ENCODE measurements around the gene PDE4D.

PDE4D gene

DNA sequence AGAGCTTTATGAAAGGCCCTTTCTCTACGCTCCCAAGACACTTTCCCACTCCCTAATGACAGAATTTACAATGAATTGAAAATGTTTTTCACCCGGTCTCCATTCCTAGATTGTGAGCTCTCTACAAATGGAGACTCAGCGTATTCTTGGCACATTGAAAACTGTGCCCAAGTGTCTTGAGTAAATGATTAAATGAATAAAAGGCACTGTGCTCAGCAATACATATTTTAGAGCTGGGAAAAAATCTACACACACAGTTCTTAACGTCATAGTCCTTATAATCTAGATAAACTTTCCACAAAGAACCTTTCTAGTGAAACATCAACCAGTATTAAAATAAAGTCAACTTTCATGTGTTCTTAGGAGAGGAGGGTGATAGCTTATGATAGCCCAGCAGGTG is 676.7 kb downstream of the PDE4D start:
- no peak for DNase-seq (ENCODE audit: low read depth in 2 of 2)

DNA sequence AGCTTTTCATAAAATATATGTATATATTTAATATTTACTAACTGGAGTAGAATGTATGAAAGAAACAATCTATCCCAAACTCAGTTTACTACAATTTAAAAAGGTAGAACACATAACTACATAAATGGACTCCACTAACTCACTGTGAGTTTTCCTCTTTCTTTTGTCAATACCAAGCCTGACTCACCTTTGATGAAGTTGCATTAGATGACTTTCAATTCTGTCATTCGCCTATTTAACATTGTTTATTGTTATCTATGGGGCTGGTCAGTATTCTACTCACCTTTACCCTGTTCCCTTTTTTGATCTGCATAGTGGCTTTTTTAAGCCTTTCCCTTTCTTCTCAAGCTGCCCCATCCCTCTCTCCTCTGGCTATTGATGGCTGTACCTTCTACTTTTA is 680.9 kb downstream of the PDE4D start:
- no peak for DNase-seq (ENCODE audit: low read depth in 2 of 2)

DNA sequence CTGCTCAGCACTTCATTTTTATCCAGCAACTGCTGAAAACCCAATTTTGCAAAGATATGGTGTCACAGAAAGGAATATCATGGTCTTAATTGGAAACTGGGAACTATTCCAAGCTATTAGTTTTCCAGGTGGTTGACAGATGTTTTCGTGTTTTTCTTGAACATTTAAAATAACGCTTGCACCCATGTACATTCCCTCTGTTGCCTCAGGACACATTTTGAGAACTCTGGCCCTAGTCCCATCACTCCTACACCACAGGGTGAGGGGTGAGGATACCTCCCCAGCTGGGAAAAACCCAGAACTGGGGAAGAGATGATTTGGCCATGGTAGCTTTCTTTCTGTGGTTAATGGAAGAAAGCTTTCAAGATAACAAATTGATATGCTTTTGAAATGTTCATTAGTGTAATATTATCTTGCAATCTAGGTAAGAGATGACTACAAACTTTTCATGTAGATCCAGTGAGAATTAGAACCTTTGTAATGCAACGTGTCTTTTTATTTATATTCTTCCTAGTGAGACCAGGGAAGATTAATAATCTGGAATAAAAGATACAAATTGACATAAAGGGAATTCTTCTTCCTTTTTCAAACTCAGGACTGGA is 683.7 kb downstream of the PDE4D start:
- DNase-seq (ENCODE audit: low read depth in 2 of 2): no peak

DNA sequence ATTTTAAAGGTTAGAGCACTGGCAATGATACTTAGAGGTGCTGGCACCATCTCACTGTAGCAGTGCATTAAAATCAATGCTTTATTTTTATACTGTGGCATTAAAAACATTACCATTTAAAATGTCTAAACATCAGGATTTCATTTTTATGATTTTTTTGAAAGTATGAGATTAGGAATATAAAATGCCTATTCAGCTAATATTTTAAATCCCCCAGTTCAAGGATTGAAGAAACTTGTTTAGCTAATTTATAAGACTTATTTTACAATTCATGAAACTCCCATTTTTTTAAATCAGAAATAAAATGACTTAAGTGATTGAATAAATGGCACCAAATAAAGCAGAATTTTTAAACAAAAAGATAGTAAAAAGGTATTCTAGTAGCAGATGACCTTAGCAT is 685.1 kb downstream of the PDE4D start:
- DNase-seq (ENCODE audit: low read depth in 2 of 2): no peak

DNA sequence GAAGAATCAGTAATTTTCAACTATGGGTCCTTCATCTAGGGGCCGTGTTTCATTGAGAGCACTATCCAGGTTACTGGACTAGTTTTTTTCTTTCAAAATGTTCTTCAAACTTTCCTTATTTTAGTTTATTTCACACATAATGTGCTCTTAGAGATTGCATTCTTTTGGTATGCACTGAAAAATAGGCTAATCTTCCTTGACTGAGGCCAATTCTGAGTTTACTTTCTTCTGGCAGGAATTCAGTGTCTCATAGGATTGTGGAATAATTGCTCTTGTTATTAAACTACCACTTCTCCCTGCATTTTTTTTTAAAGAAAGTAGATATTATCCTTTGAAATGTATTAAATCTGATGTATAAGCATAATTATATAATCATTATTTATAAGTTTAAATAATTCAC is 686.1 kb downstream of the PDE4D start:
- DNase-seq (ENCODE audit: low read depth in 2 of 2): no peak

DNA sequence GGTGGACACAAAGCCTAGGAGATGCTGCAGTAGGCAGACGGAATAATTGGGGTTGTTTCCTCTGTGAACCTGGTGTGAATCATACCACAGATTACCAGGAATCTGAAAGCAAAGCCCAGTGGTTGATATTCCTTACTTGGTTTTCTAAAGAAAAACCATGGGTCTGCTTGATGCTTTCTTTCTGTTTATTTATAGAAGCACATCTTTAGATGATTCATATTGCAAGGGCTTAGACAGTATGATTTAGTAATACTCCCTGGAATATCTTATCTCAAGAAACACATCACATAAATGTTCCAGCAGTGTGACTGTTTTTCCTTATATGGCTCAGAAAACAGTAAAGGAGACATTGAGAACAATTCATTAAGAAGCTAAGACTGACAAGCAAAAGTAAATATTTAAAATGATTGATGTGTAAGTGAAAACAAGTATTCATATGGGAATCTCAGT is 687.4 kb downstream of the PDE4D start:
- DNase-seq (ENCODE audit: low read depth in 2 of 2): no peak

DNA sequence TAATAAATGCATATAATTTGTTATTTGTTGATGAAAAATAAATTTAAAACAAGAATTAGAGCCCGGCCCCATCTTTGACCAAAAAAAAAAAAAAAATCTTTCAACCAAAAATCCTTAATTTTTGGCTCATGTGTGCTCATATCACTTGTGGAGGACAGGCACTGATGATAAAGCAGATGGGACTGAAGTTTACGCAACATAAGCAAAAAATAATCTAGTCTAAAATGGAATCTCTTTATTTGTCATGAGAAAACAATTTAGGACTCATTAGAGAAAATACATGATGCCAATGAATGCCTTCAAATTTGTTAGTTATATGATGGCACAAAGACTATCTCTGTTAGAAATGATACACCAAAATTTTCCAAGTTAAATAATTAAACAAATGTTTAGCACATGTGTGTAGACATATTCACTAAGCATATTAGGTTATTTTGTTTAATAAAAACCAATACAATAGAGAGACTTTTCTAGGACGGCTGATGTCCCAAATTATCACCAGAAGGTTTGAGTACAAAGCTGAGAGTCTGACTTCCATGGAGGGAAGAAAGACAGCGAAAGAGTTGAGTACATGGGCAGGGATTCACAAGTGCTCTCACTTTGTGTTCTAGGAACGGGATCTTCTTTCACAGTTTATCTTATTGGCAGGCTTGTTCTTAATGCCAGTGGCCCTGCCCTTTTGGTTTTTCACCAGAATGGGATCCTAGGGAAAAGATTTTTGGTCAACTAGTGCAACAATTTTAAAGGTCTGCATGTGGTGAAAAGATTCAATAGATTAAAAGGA is 689.2 kb downstream of the PDE4D start:
- no peak for DNase-seq (ENCODE audit: low read depth in 2 of 2)

DNA sequence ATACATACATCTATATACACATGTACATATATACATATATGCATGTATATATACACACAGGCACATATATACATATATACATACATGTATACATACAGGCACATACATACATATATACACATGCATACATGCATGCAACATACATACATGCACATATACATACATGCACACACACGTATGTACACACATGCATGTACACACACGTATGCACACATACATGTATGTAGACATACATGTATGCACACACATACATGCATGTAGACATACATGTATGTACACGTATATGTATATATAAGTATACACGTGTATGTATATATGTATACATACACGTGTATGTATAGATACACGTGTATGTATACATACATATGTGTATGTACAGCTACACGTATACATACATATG is 693.7 kb downstream of the PDE4D start:
- DNase-seq (ENCODE audit: low read depth in 2 of 2): no peak

DNA sequence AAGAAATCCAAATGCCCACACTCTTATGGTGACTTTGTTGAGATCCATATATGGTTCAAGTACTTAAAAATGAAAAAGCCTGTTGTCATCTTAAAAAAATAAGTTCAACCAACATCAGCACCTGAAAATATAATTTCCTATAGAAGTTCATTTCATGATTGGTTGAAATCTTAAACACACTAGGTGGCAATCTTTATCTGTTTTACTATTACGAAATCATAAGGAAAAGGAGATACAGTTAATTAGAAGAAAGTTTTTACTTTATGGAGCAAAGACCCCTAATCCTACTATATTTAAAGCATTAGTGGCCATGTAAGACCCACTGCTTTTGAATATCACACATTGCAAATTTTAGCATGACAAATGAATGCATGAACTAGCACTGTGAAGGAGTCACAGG is 694.7 kb downstream of the PDE4D start:
- DNase-seq (ENCODE audit: low read depth in 2 of 2): no peak

DNA sequence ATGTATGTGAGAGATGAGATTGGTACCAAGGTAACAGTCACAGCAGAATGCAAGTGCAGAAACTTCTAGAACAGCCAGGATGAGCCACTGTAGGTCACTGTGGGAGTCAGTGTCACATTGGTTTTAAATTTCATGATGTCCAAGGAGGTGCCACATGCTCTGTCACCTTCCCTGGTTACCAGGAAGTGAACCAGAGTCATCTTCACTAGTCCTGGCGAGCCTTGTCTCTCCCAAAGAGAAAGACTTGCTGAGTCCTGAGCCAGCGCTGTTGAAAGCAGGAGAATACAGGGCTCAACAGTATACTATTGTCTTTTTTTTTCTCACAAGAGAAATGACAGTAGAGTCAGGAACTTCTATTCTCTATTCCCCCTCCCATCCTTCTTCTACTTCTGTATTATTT is 695.2 kb downstream of the PDE4D start:
- DNase-seq (ENCODE audit: low read depth in 2 of 2): no peak

DNA sequence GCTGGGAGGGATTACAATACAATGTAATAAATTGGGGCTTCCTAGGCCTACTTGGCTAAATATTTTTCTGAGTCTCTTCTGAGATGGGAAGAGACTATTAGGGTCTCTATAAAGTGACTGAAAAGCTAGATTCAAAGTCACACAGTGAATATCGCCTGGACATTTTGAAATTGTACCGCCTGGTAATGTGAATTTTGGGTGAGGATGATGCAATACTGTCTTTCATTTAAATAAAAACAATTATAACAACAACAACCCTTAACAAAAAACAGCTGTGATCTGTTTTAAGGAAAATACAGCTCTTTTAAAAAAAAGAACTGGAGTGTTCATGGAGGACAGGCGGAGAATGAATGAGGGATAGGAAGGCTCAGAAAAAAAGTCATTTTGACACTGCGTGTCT is 695.6 kb downstream of the PDE4D start:
- DNase-seq (ENCODE audit: low read depth in 2 of 2): no peak

DNA sequence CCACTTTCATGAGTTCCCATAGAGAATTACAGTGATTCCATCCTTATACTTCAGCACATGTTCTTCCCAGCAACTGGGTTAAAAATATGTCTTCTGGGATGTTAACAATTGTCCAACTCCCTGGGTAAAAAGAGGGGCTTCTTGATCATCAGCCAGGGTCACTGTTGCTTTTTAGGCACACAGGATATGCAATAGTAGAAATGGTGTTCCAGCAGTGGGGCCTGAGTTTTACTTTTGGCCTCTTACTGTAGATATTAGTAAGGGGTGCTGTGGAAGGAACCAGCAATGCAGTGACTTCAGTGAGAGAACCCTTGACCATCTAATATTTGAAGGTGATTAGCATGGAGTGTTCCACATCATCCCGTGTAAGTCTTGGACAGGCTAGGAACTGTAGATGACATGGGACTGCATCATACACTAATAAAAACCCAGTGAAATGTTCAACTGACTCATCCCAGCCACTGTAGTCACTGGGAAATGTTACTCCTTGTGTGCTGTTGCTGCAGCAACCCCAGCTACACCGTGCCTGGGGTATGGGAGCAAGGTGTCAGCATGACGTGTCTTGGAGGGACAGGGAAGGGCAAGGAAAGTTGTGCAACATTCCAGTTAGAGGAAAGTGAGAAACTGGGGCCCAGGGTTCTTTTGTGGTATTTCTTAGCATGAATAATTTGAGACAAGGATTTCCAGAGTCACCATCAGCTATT is 699.8 kb downstream of the PDE4D start:
- DNase-seq (ENCODE audit: low read depth in 2 of 2): no peak

DNA sequence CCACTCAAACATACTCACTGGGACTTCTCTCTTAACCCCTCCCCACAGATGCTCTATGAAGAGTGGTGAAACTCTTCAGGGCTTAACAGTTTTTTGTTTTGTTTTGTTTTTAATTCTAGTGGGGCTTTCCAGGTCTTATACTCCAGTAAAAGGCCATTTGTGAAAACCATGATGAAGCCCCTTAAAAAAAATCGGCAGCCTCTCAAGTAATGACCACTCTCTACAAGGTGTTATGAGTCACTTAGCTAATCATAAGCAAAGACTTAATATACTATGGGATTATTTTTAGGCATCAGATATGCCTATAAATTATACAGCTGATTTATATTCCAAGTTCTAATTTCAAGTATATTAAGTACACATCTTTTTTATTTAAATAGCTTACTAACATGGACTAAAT is 702.8 kb downstream of the PDE4D start:
- DNase-seq (ENCODE audit: low read depth in 2 of 2): no peak

DNA sequence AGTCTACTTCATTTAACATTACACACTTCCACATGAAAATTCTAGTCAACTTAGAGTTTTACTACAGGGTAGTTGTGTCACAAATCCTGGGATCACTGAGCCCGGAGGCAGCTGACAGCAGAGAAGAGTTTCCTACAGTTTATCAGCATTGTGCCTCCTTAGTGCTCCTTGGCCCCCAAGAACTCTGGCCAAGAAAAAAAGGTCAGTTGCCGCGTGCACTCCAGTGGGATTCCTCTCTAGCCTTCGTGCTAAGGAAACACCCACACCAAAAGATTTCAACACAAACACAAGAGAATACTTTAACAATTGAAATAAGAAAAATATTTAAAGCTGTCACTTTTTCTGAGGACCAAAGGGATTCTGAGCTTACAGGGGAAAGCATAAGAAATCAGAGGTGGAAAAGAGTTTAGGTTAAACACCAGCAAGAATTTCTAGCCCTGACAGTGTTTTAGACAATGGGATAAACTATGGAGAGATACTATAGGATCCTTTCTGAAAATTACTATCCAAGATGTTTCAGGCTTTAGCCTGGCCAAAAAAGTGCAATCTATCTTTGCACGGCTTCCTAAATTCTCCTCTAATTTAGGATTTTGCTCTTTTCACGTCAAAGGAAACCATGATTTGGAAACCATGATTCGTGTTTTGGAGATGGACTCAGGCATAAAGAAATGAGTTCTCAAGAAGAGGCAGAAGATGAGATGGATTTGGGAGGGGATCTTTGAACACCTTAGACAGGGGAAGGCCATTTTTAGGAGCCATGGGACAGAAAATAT is 703.9 kb downstream of the PDE4D start:
- no peak for DNase-seq (ENCODE audit: low read depth in 2 of 2)

DNA sequence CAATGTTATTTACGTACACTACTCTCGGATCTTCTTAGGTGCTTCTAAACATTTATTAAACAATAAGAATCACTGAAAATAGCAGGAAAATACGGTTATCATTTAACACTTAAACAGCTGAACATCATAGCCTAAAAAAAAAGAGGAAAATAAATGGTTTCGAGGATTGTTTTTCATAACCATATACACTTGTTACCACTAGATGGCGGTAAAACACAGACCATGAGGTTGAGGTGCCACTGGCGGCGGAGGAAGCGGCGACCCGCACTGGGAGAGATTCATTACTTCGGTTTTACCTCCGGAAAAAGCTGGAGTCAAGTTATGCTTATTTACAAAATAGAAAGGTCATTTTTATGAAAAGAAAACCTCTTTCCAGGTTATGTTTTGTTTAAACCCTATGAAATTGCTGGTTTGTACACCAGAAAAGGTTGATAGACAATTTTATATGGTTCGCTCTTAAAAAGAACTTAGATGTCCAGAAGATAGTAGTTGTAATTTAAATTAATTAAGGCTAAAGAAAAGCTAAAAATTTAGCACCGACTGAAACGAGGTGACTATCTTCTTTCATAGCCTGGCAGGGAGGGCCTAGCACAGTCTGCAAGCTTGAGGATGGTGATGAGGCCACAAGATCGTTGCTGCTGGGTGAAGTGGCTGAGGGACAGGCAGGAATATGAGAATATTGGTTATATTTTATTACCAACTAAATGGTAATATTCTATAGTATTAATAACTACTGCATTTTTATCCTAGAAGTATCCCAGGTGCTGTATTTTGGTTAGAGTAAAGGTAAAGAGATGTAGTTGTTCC is 704.9 kb downstream of the PDE4D start:
- peak; percentile 2 to 25 for DNase-seq (ENCODE audit: low read depth in 2 of 2)

DNA sequence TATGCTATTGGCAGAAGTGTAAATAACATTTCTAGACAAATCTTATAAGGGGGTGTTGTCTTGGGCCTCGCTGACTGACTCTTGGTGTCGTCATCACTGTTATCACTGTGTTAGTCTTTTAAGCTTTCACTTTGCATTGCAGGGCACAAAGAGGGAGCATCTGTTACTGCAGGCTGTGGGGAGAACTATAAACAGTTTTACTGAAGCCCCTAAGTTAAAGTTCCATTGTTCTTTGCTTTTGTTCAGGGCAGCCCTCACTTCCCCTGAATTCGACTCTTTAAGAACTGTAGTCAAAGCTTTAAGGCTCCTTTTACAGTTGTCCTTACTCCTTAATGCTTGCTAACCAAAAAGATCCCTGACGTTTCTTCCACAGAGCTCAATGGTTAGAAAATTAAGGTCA is 705.7 kb downstream of the PDE4D start:
- DNase-seq (ENCODE audit: low read depth in 2 of 2): no peak

DNA sequence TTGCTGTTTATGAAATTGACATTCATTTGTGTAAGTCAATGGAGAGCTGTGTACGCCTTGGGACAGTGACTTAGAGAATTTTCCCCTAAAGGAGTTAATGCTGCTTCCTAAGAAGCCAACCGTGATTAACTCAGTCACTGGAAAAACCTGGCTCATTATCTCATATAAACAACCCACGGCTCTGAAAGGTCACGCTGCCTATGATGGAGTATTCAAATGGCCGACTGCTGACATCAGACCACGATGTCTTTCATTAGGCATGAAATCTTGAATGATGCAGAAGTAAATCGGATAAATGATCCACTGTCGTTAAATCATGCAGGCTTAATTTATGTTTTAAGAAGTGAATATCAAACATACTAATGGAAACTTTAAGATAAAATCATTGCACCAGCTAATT is 706.9 kb downstream of the PDE4D start:
- DNase-seq (ENCODE audit: low read depth in 2 of 2): no peak

DNA sequence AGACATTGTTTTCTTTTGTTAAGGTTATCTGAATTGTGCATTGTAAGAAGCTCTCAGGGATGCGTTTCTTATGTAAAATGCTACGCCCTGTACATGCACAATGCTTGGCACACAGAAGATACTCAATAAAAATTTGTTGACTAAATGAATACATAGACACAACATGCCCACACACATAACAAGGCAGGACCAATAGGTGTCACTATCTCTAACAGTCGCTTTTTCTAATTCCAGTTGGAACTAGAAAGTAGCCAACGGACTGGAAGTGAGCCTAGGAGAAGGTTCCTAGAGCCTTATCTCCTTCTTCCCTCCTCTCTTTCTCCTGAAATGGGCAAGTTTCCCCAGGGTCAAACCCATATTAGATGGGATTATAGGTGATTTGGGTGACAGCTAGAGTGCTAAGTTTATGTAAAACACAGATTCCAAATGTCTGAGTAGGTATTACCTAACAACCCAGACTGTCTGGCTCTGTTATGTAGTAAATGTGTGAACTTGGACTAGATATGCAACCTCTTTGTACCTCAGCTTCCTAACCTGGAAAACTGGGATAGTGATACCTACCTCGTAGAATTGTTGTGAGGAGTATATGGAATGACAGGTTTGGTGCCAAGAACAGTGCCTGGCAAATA is 707.7 kb downstream of the PDE4D start:
- no peak for DNase-seq (ENCODE audit: low read depth in 2 of 2)

DNA sequence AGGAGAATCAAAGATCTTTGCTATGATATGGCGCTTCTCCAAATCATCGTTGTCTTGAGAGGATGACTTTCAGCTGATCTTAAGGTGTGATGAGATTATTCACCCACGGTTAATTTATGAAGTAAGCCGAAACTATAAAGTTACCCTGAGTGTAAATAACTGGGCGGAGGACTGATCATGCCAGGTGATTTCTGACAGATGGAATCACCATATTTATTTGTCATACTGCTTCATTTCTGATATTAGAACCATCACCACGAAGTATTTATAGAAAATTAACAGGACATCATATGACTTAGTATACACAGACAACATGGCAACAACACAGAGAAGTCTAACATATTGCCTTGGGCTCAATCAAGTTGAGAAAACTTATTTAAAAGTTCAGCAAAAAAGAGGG is 708.8 kb downstream of the PDE4D start:
- no peak for DNase-seq (ENCODE audit: low read depth in 2 of 2)

DNA sequence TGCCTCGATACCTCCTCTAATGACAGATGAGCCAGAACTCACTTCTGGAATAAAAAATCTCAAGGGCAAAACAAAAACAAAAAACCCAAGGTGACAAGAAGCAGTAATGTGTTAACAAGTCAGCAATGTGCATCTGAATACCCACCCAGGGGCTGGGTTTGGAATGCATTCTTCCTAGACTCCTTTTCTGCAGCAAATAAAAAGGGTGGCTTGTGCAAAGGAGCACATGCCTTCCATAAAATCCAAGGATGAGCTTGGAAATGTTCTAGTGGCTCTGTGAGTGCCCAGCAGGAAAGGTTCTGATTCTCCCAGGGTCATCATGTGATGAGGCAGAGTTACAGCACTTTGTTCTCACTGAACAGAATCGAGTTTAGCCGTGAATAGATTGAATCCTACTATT is 710.8 kb downstream of the PDE4D start:
- DNase-seq (ENCODE audit: low read depth in 2 of 2): no peak

DNA sequence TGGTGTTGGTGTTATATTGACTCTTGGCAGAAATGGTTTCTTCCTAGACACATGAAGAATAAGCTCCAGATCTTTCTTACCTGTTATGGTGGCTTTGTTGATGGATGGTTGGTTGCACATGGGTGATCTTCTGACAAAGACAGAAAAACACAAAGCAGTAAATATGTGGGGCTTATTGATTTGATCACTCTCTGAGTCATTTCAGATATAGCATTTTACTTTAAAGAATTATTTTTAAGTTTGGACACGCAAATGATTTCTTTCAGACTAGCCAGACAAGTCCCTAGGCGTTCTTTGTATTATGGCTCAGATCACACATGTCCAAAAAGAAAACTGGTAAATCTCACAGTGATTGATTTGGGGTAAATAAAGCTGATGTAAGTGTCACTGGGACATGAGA is 713.0 kb downstream of the PDE4D start:
- no peak for DNase-seq (ENCODE audit: low read depth in 2 of 2)
